Testis (tissue), 2 donors: ENCODE results near the gene MRM3.

ENCODE experiments used
- POLR2A ChIP-seq: fragments of 450-650 bp; IDR thresholded peaks from one replicate; pipeline ENCODE4 v1.6.1; 2017; ENCODE audit warnings: antibody characterized with exemption, mild to moderate bottlenecking, moderate library complexity
- TF ChIP-seq, protein P1 (sequence below), 3 experiments: fragments of 450-650 bp in 2 of 3; fragments of 200-600 bp in 1 of 3; sonication (generic) in 1 of 3; IDR thresholded peaks; one replicate each; pipeline ENCODE4 v1.5.1; 2016 to 2019; ENCODE audit warnings: antibody characterized with exemption in 3 of 3, mild to moderate bottlenecking in 2 of 3, moderate library complexity in 1 of 3

DNA sequence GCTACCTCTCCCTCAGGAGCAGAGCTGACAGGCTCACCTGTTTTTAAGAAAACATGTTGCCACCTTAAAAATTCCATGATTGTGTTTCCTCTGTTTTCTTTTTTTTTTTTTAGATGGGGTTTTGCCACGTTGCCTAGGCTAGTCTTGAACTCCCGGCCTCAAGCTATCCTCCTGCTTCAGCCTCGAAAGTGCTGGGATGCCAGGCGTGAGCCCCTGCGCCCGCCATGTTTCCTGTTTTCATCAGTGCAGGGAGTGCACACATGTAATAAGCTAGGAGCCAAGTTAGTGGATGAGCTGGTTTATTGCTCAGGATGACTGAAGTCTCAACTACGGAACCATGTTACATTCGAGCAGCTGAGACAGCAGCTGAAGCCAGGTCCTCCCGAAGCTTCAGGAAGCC lies 13.6 kb downstream of the MRM3 start:
- TF ChIP-seq POLR2A = no peak
- TF ChIP-seq, protein P1, sequence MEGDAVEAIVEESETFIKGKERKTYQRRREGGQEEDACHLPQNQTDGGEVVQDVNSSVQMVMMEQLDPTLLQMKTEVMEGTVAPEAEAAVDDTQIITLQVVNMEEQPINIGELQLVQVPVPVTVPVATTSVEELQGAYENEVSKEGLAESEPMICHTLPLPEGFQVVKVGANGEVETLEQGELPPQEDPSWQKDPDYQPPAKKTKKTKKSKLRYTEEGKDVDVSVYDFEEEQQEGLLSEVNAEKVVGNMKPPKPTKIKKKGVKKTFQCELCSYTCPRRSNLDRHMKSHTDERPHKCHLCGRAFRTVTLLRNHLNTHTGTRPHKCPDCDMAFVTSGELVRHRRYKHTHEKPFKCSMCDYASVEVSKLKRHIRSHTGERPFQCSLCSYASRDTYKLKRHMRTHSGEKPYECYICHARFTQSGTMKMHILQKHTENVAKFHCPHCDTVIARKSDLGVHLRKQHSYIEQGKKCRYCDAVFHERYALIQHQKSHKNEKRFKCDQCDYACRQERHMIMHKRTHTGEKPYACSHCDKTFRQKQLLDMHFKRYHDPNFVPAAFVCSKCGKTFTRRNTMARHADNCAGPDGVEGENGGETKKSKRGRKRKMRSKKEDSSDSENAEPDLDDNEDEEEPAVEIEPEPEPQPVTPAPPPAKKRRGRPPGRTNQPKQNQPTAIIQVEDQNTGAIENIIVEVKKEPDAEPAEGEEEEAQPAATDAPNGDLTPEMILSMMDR (IDR thresholded peaks at IDR 0.05) = no peak
